HepG2 (cell line): ENCODE measurements around the gene UPK1B. TPM values are rescaled to one million over a fixed set of nuclear protein-coding genes. Genes with fewer than 3 reads are reported as not detected.

ENCODE experiments used
- ATAC-seq: fragments of 200-7000 bp; cut with Tn5 transposase; 3 replicates; pipeline ENCODE4 v1.9.1; 2020; ENCODE audit warnings: mild to moderate bottlenecking, moderate library complexity
- BruUV-seq: library from RNA; stranded (reverse); fragments of 400-500 nt; replicated peaks from 2 replicates; lab custom pipeline; 2021; lab: Mats Ljungman, UMichigan
- CTCF ChIA-PET: fragments of 300-600 bp; formaldehyde crosslinking; extraction: SDS; loops from one replicate; lab custom pipeline; 2021; ENCODE audit warnings: low total read pairs, inconsistent platforms, low intra/inter-chr PET ratio; lab: Yijun Ruan, JAX
- POLR2A ChIA-PET: fragments of 350-600 bp; sonication (Branson Sonifier 250); formaldehyde crosslinking; loops from one replicate; lab custom pipeline; 2020; ENCODE audit warnings: antibody characterized with exemption, inconsistent platforms; lab: Yijun Ruan, JAX
- DNase-seq: peaks from one replicate; pipeline ENCODE4 v3.0.0-alpha.2; 2015; ENCODE audit warnings: low spot score
- FAIRE-seq: peaks from 3 replicates; lab custom pipeline; 2011; peaks lifted over from hg19 to GRCh38; lab: Jason Lieb, UNC
- H2AFZ ChIP-seq: one replicate; pipeline ENCODE4 v1.6.1; 2011; ENCODE audit warnings: low read length, inconsistent platforms
- H3K27ac ChIP-seq: fragments of 300-600 bp; 3 replicates; pipeline ENCODE4 v1.8.0; 2011; ENCODE audit warnings: mixed run types, mild to moderate bottlenecking, mixed read lengths, low read length, inconsistent platforms; ENCODE audit not compliant: insufficient read depth; ENCODE audit errors: extremely low read length
- H3K27me3 ChIP-seq, 2 experiments: fragments of 200-600 bp in 1 of 2; 2 replicates in 1 of 2; 3 replicates in 1 of 2; pipeline versions ENCODE4 v1.6.0 to v1.8.0; 2011; ENCODE audit warnings: low read length in 2 of 2, mild to moderate bottlenecking in 2 of 2, moderate library complexity in 2 of 2, inconsistent platforms in 1 of 2; ENCODE audit not compliant: insufficient read depth in 2 of 2, control insufficient read depth in 1 of 2
- H3K36me3 ChIP-seq, 2 experiments: fragments of 200-600 bp in 1 of 2; replicated peaks in 1 of 2; 2 replicates in 1 of 2; 3 replicates in 1 of 2; pipeline versions ENCODE4 v1.5.1 to v1.8.0; 2011; ENCODE audit warnings: low read length in 2 of 2, inconsistent platforms in 1 of 2; ENCODE audit not compliant: insufficient read depth in 2 of 2, control insufficient read depth in 1 of 2
- H3K4me1 ChIP-seq: 2 replicates; pipeline ENCODE4 v1.5.1; 2012; ENCODE audit warnings: low read length, inconsistent platforms; ENCODE audit not compliant: insufficient read depth
- H3K4me2 ChIP-seq: 2 replicates; pipeline ENCODE4 v1.6.0; 2011; ENCODE audit warnings: low read depth, low read length, inconsistent platforms
- H3K4me3 ChIP-seq, 3 experiments: fragments of 200-600 bp in 1 of 3; sonication (generic), shearing (Covaris generic) in 1 of 3; replicated peaks in 1 of 3; 2 replicates each; pipeline ENCODE4 v1.5.1; 2011 to 2016; ENCODE audit warnings: low read length in 3 of 3, inconsistent platforms in 2 of 3, low read depth in 2 of 3, mild to moderate bottlenecking in 2 of 3, control low read depth in 1 of 3, mixed read lengths in 1 of 3; ENCODE audit not compliant: insufficient read depth in 1 of 3
- H3K79me2 ChIP-seq: one replicate; pipeline ENCODE4 v1.6.1; 2011; ENCODE audit warnings: low read length, inconsistent platforms; ENCODE audit not compliant: insufficient read depth
- H3K9ac ChIP-seq: 2 replicates; pipeline ENCODE4 v1.6.0; 2011; ENCODE audit warnings: mild to moderate bottlenecking, low read depth, low read length, inconsistent platforms; ENCODE audit not compliant: insufficient read depth
- H3K9me3 ChIP-seq: 2 replicates; pipeline ENCODE4 v1.5.1; 2012; ENCODE audit warnings: mild to moderate bottlenecking, low read length
- H4K20me1 ChIP-seq: 2 replicates; pipeline ENCODE4 v1.6.0; 2011; ENCODE audit warnings: inconsistent platforms, mild to moderate bottlenecking, low read length, moderate library complexity; ENCODE audit not compliant: insufficient read depth
- KDM6A ChIP-seq: IDR thresholded peaks from 2 replicates; pipeline ENCODE4 v1.6.1; 2016; ENCODE audit warnings: low read depth
- RBM22 ChIP-seq: fragments of 200-400 bp; formaldehyde crosslinking; optimal IDR thresholded peaks from 2 replicates; pipeline ENCODE3; 2017; ENCODE audit warnings: mild to moderate bottlenecking, low read length, moderate library complexity
- ZNF790 ChIP-seq: sonication (generic); formaldehyde crosslinking; IDR thresholded peaks from 2 replicates; pipeline ENCODE4 v1.8.0; 2022; ENCODE audit warnings: missing genetic modification reagents, mild to moderate bottlenecking, borderline replicate concordance
- WGBS: methylation state at CpG from one replicate; pipeline ENCODE4 v1.1.6; 2017; ENCODE audit warnings: low lambda C conversion rate; 5-methylcytosine and 5-hydroxymethylcytosine counted together
- in situ Hi-C: cut with HindIII; loops from 2 replicates; pipeline ENCODE4 v1.10.0; 2017; ENCODE audit warnings: low pct_unique_long_range_greater_than_20kb; ENCODE audit not compliant: extremely low pct_ligation_motif_present
- intact Hi-C: fragments of 100-400 bp; cut with micrococcal nuclease; formaldehyde crosslinking; loops from one replicate; pipeline ENCODE4 v1.10.0; 2022; ENCODE audit not compliant: unreplicated experiment
- polyA plus RNA-seq, 8 experiments: library from polyadenylated mRNA; depleted of rRNA in 3 of 8; stranded (reverse) in 7 of 8; unstranded in 1 of 8; fragments of >200 nt; fragmentation: Illumina TruSeq in 4 of 8; extraction: Trizol in 4 of 8; gene quantifications; 2 replicates each; pipeline versions ENCODE4 v1.2.1 to v1.2.3, GENCODE V29; 2011 to 2016; ENCODE audit warnings: low read depth in 4 of 8, missing spikeins in 1 of 8, mixed read lengths in 1 of 8; ENCODE audit not compliant: insufficient read depth in 1 of 8
- total RNA-seq, 5 experiments: library from RNA; depleted of rRNA; stranded (reverse); fragments of >200 nt; fragmentation: Illumina TruSeq; extraction: Trizol; gene quantifications; 2 replicates each; pipeline ENCODE4 v1.2.3, GENCODE V29; 2016; ENCODE audit warnings: low read depth in 1 of 5
- TF ChIP-seq, protein P1 (sequence below): sonication (generic); formaldehyde crosslinking; IDR thresholded peaks from 2 replicates; pipeline ENCODE4 v1.5.0; 2020; ENCODE audit warnings: mild to moderate bottlenecking, missing genetic modification reagents
- TF ChIP-seq, protein P2 (sequence below): IDR thresholded peaks from 2 replicates; pipeline ENCODE4 v1.6.1; 2016; ENCODE audit warnings: low read depth, missing genetic modification reagents, missing compliant biosample characterization
- TF ChIP-seq, protein P3 (sequence below): sonication (generic); formaldehyde crosslinking; IDR thresholded peaks from 2 replicates; pipeline ENCODE4 v1.8.1; 2023; ENCODE audit warnings: mild to moderate bottlenecking, missing genetic modification reagents

Gene UPK1B
- total and polyA plus RNA-seq, 2 of the 13 experiments (the other 11 are each of a cell fraction or from before 2014, with no cell fraction given), result not detected

DNA sequence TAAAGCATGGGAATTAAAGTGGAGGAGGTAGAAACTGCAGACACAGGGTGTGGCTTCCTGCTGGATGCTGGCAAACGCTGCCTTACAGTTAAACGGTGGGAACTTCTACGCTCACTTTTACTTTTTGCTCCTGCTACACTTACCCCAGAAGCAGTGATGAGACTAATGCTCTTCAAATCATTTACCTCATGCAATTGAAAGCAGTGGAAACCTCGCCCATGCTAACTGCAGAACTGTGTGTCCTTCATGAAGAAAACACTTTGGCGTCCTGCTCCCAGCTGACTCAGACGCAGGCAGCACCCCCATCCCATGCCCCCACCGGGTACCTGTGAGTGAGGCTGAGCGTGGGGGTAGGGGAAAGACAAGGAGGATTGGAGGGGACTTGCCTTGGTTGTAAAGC, 31.8 kb downstream of the UPK1B start:
- Histone ChIP-seq H3K4me3 (no peak overlapping the region), H4K20me1 (no peaks in the 10 kb centered on the region), H3K9ac (no peak overlapping the region), H3K4me2 (peak overlapping the region; percentile 18; the same call in 1 of the 2 replicates), H3K4me1 (peaks cover 20% of the 10 kb centered on the region), H3K27ac (no peak overlapping the region), H3K36me3 (0 out of 5 replicates have a peak, but pooled peaks cover 0 to 4% of the 10 kb centered on the region in 2 experiments), H2AFZ (no peak overlapping the region), H3K9me3 (no peaks in the 10 kb centered on the region), H3K27me3 (no peaks in the 10 kb centered on the region), H3K79me2 (no peaks in the 10 kb centered on the region)
- FAIRE-seq (no peak), ATAC-seq (peak; percentile 29), DNase-seq (no peak)
- ChIA-PET POLR2A (no interaction called here), CTCF (no interaction called here)
- intact Hi-C loops, result no loop called here
- 62% methylated on average over 8 of the region's 8 CpGs for WGBS
- BruUV-seq, result no TSS peak
- in situ Hi-C loops, result no loop called here
- TF ChIP-seq, protein P1, sequence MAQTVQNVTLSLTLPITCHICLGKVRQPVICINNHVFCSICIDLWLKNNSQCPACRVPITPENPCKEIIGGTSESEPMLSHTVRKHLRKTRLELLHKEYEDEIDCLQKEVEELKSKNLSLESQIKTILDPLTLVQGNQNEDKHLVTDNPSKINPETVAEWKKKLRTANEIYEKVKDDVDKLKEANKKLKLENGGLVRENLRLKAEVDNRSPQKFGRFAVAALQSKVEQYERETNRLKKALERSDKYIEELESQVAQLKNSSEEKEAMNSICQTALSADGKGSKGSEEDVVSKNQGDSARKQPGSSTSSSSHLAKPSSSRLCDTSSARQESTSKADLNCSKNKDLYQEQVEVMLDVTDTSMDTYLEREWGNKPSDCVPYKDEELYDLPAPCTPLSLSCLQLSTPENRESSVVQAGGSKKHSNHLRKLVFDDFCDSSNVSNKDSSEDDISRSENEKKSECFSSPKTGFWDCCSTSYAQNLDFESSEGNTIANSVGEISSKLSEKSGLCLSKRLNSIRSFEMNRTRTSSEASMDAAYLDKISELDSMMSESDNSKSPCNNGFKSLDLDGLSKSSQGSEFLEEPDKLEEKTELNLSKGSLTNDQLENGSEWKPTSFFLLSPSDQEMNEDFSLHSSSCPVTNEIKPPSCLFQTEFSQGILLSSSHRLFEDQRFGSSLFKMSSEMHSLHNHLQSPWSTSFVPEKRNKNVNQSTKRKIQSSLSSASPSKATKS (CRISPR knock-in tag), result no peak
- no peak for TF ChIP-seq ZNF790 (CRISPR knock-in tag)
- TF ChIP-seq, protein P2, sequence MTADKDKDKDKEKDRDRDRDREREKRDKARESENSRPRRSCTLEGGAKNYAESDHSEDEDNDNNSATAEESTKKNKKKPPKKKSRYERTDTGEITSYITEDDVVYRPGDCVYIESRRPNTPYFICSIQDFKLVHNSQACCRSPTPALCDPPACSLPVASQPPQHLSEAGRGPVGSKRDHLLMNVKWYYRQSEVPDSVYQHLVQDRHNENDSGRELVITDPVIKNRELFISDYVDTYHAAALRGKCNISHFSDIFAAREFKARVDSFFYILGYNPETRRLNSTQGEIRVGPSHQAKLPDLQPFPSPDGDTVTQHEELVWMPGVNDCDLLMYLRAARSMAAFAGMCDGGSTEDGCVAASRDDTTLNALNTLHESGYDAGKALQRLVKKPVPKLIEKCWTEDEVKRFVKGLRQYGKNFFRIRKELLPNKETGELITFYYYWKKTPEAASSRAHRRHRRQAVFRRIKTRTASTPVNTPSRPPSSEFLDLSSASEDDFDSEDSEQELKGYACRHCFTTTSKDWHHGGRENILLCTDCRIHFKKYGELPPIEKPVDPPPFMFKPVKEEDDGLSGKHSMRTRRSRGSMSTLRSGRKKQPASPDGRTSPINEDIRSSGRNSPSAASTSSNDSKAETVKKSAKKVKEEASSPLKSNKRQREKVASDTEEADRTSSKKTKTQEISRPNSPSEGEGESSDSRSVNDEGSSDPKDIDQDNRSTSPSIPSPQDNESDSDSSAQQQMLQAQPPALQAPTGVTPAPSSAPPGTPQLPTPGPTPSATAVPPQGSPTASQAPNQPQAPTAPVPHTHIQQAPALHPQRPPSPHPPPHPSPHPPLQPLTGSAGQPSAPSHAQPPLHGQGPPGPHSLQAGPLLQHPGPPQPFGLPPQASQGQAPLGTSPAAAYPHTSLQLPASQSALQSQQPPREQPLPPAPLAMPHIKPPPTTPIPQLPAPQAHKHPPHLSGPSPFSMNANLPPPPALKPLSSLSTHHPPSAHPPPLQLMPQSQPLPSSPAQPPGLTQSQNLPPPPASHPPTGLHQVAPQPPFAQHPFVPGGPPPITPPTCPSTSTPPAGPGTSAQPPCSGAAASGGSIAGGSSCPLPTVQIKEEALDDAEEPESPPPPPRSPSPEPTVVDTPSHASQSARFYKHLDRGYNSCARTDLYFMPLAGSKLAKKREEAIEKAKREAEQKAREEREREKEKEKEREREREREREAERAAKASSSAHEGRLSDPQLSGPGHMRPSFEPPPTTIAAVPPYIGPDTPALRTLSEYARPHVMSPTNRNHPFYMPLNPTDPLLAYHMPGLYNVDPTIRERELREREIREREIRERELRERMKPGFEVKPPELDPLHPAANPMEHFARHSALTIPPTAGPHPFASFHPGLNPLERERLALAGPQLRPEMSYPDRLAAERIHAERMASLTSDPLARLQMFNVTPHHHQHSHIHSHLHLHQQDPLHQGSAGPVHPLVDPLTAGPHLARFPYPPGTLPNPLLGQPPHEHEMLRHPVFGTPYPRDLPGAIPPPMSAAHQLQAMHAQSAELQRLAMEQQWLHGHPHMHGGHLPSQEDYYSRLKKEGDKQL (CRISPR knock-in tag), result no peak
- no peak for TF ChIP-seq KDM6A (CRISPR knock-in tag)
- TF ChIP-seq RBM22, result no peak
- TF ChIP-seq, protein P3, sequence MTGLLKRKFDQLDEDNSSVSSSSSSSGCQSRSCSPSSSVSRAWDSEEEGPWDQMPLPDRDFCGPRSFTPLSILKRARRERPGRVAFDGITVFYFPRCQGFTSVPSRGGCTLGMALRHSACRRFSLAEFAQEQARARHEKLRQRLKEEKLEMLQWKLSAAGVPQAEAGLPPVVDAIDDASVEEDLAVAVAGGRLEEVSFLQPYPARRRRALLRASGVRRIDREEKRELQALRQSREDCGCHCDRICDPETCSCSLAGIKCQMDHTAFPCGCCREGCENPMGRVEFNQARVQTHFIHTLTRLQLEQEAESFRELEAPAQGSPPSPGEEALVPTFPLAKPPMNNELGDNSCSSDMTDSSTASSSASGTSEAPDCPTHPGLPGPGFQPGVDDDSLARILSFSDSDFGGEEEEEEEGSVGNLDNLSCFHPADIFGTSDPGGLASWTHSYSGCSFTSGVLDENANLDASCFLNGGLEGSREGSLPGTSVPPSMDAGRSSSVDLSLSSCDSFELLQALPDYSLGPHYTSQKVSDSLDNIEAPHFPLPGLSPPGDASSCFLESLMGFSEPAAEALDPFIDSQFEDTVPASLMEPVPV (CRISPR knock-in tag), result no peak
